HG02981 (cell line): ENCODE data around the gene SERPINH1.
"Not testable (repeated sequence)": the region's sequence is repeated elsewhere in the genome, so short reads cannot be mapped to it uniquely, and the experiment has no call there.

Source experiments
- ATAC-seq: cut with Tn5 transposase; IDR thresholded peaks from one replicate; pipeline ENCODE4 v1.9.1; 2021; ENCODE audit warnings: mild to moderate bottlenecking, moderate library complexity; ENCODE audit not compliant: unreplicated experiment

Gene SERPINH1

GRCh38 chr11:75572744-75573143, 10.7 kb downstream of the SERPINH1 start:
- no peak for ATAC-seq

- ATAC-seq, result no peak
Measured at GRCh38 chr11:75574698-75575602, 12.9 kb downstream of the SERPINH1 start.

GRCh38 chr11:75576017-75576416, 14.0 kb downstream of the SERPINH1 start:
- no peak for ATAC-seq

- peak; percentile 55 for ATAC-seq
Measured at GRCh38 chr11:75576499-75576918, 14.5 kb downstream of the SERPINH1 start.

- ATAC-seq, result no peak
Measured at GRCh38 chr11:75577207-75577606, 15.2 kb downstream of the SERPINH1 start.

GRCh38 chr11:75578977-75579376, 16.9 kb downstream of the SERPINH1 start:
- ATAC-seq, result no peak

- no peak for ATAC-seq
Measured at GRCh38 chr11:75579841-75580240, 17.8 kb downstream of the SERPINH1 start.

GRCh38 chr11:75582506-75582894, 20.4 kb downstream of the SERPINH1 start:
- no peak for ATAC-seq

GRCh38 chr11:75582895-75583717, 21.1 kb downstream of the SERPINH1 start:
- no peak for ATAC-seq

GRCh38 chr11:75583718-75584658, 21.9 kb downstream of the SERPINH1 start:
- ATAC-seq, result no peak

- ATAC-seq, result not testable (repeated sequence)
Measured at GRCh38 chr11:75584659-75585292, 22.7 kb downstream of the SERPINH1 start.

- no peak for ATAC-seq
Measured at GRCh38 chr11:75585293-75585670, 23.2 kb downstream of the SERPINH1 start.

- no peak for ATAC-seq
Measured at GRCh38 chr11:75586395-75586794, 24.3 kb downstream of the SERPINH1 start.

GRCh38 chr11:75588051-75588481, 26.0 kb downstream of the SERPINH1 start:
- ATAC-seq, result no peak

GRCh38 chr11:75589051-75589450, 27.0 kb downstream of the SERPINH1 start:
- ATAC-seq, result no peak

GRCh38 chr11:75589933-75590332, 27.9 kb downstream of the SERPINH1 start:
- ATAC-seq, result no peak

GRCh38 chr11:75591371-75591770, 29.3 kb downstream of the SERPINH1 start:
- no peak for ATAC-seq

GRCh38 chr11:75591966-75592365, 29.9 kb downstream of the SERPINH1 start:
- no peak for ATAC-seq

GRCh38 chr11:75592715-75593114, 30.7 kb downstream of the SERPINH1 start:
- ATAC-seq, result no peak

GRCh38 chr11:75593286-75593915, 31.3 kb downstream of the SERPINH1 start:
- no peak for ATAC-seq
